Fibroblast of peridontal ligament (primary cell): ENCODE results near the gene FXYD7.

ENCODE experiments used
- DNase-seq: peaks from one replicate; pipeline ENCODE4 v3.0.0-alpha.2; 2010; ENCODE audit errors: extremely low read depth

FXYD7 gene

DNA sequence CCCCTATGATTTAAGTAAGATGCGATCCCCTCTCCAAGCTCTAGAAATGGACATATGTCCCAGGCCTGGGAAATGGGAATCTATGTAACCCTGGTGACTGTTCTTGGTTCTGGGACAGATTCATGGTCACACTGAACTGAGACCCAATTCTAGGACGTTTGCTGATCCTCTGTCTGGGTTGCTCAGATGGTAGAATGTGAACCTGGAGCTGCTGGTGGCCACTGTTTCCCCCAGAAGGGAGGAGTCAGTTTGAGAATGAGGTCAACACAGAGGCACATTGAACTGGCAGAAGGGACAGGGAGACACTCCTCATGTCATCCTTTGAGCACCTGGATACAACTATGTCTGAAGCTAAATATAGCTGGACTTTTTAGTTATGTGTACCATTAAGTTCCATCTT, 56.4 kb downstream of the FXYD7 start:
- no peak for DNase-seq

DNA sequence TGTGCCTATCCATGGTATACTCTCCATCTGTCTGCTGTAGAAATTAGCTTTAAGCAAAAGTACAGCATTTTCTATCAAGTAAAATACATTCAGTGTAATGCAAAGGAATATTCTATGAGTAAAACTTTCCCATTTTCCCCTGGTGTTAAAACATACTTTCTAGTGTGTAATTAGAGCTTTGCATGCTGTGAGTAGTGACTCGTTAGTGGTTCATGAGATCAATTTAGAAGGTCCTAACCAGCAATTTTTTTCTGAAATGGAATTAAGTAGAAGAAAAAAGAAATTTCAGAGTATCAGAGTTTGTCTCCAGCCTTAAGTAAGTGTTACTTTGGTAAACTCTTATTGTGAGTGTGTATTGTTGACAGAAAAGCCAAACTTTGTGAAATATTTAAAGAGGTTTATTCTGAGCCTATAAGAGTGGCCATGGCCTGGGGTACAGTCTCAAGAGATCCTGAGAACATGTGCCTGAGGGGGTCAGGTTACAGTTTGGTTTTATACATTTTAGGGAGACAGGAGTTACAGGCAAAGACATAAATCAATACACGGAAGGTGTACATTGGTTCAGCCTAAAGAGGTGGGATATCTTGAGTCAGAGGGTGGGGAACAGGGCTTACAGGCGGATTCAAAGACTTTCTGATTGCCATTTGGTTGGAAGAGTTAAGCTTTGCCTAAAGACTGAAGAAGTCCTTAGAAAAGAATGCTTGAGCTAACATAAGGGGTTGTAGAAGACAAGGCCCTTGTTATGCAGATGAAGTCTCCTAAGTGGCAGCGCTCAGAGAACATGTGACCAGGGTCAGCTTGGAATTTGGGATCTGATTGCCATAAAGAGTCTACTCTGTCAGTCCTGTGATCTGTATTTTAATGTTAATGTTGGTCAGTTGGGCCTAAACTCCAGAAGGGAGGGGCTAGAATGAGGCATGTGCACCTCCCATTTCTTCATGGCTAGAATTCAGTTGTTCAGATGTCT, 60.0 kb downstream of the FXYD7 start:
- no peak for DNase-seq
